ENCODE results near the gene FAM174C.

FAM174C gene

DNA sequence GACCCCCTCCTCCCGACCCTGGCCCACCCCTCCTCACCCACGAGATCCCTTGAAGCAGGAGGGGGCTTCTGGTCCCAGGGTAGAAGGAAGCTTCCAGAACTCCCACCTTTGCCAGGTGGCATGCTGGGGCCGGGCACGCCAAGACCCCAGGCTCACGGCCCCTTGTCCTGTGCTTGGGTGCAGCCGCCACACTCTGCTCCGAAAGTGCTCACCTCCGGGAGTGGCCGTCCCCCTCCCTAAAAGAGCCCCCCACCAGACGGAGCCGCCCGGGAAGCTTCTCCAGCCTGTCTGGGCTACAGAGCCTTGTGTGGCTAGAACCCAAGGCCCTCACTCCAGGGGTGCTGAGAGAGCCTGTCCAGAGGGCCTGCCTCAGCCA is 8.6 kb downstream of the FAM174C start:
- no peaks in the 10 kb centered on the region for H3K9me3 ChIP-seq (ENCODE audit: control insufficient read depth, insufficient read depth, low read depth, low read length)
- CTCF ChIA-PET = interaction anchor here (0.6 to 1.7 kb wide), 4 partner anchors 18 to 609 kb away, joined by 3 to 7 read pairs (median 4); no protein-coding TSS in a partner anchor
- H3K36me3 ChIP-seq (ENCODE audit: control insufficient read depth in 2 of 2, insufficient read depth in 1 of 2, low read length in 2 of 2) = peaks cover 0 to 15% of the 10 kb centered on the region in 2 experiments; a peak in 1 of 3 replicates
- peaks cover 5% of the 10 kb centered on the region for H3K4me1 ChIP-seq (ENCODE audit: control insufficient read depth, insufficient read depth, low read length)
- POLR2A ChIA-PET = interaction anchor here (1.0 to 3.3 kb wide), 5 partner anchors 9 to 32 kb away, joined by 3 to 25 read pairs (median 3); partner anchors contain the start of genes CIRBP and FAM174C
- no peak overlapping the region for H3K27ac ChIP-seq (ENCODE audit: extremely low read depth, low read depth, low read length)
- no peak overlapping the region for H3K4me3 ChIP-seq (ENCODE audit: low read depth, low read length)
- no peak for TF ChIP-seq ZNF473 (tag by site-specific recombination; IDR thresholded peaks at IDR 0.05)
- no peak for TF ChIP-seq TRIM28 (IDR thresholded peaks at IDR 0.05; ENCODE audit: borderline replicate concordance, low read length)

- H3K9me3 ChIP-seq (ENCODE audit: control insufficient read depth, insufficient read depth, low read depth, low read length) = no peaks in the 10 kb centered on the region
- TF ChIP-seq ZBTB48 (tag by site-specific recombination; IDR thresholded peaks at IDR 0.05) = peak; percentile 65
- TF ChIP-seq, protein P1, sequence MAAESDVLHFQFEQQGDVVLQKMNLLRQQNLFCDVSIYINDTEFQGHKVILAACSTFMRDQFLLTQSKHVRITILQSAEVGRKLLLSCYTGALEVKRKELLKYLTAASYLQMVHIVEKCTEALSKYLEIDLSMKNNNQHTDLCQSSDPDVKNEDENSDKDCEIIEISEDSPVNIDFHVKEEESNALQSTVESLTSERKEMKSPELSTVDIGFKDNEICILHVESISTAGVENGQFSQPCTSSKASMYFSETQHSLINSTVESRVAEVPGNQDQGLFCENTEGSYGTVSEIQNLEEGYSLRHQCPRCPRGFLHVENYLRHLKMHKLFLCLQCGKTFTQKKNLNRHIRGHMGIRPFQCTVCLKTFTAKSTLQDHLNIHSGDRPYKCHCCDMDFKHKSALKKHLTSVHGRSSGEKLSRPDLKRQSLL (tag by site-specific recombination; IDR thresholded peaks at IDR 0.05) = peak; percentile 48; the same call in 1 of the 2 replicates
- no peak for TF ChIP-seq ZNF558 (tag by site-specific recombination; IDR thresholded peaks at IDR 0.05)
- TF ChIP-seq HOXA7 (CRISPR knock-in tag; IDR thresholded peaks at IDR 0.05; ENCODE audit: borderline replicate concordance) = no peak
- no peak for TF ChIP-seq ZNF549 (tag by site-specific recombination; IDR thresholded peaks at IDR 0.05)
- TF ChIP-seq CTCF (tag by site-specific recombination; IDR thresholded peaks at IDR 0.05) = no peak
- peak; percentile 61; the same call in 1 of the 2 replicates for TF ChIP-seq ZNF341 (tag by site-specific recombination; IDR thresholded peaks at IDR 0.05; ENCODE audit: low read depth)
- TF ChIP-seq, protein P2, sequence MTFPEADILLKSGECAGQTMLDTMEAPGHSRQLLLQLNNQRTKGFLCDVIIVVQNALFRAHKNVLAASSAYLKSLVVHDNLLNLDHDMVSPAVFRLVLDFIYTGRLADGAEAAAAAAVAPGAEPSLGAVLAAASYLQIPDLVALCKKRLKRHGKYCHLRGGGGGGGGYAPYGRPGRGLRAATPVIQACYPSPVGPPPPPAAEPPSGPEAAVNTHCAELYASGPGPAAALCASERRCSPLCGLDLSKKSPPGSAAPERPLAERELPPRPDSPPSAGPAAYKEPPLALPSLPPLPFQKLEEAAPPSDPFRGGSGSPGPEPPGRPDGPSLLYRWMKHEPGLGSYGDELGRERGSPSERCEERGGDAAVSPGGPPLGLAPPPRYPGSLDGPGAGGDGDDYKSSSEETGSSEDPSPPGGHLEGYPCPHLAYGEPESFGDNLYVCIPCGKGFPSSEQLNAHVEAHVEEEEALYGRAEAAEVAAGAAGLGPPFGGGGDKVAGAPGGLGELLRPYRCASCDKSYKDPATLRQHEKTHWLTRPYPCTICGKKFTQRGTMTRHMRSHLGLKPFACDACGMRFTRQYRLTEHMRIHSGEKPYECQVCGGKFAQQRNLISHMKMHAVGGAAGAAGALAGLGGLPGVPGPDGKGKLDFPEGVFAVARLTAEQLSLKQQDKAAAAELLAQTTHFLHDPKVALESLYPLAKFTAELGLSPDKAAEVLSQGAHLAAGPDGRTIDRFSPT (tag by site-specific recombination; IDR thresholded peaks at IDR 0.05) = peak; percentile 74
- TF ChIP-seq, protein P3, sequence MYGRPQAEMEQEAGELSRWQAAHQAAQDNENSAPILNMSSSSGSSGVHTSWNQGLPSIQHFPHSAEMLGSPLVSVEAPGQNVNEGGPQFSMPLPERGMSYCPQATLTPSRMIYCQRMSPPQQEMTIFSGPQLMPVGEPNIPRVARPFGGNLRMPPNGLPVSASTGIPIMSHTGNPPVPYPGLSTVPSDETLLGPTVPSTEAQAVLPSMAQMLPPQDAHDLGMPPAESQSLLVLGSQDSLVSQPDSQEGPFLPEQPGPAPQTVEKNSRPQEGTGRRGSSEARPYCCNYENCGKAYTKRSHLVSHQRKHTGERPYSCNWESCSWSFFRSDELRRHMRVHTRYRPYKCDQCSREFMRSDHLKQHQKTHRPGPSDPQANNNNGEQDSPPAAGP (tag by site-specific recombination; IDR thresholded peaks at IDR 0.05) = no peak
- 0 out of 2 replicates have a peak, but pooled peaks have one; percentile 14 for TF ChIP-seq BCL11B (tag by site-specific recombination; IDR thresholded peaks at IDR 0.05; ENCODE audit: low read depth)
- TF ChIP-seq ZNF600 (tag by site-specific recombination; IDR thresholded peaks at IDR 0.05) = peak; percentile 95
- no peak for TF ChIP-seq ZFP3 (tag by site-specific recombination; IDR thresholded peaks at IDR 0.05; ENCODE audit: low read depth)
- ChIA-PET POLR2A (interaction anchor here (0.8 to 3.3 kb wide), 5 partner anchors 9 to 97 kb away, joined by 3 to 25 read pairs (median 3); partner anchors contain the start of genes CIRBP and FAM174C), CTCF (interaction anchor here (0.6 to 1.7 kb wide), 6 partner anchors 18 to 609 kb away, joined by 3 to 7 read pairs (median 3); no protein-coding TSS in a partner anchor)
- H3K4me3 ChIP-seq (ENCODE audit: low read depth, low read length) = no peak overlapping the region
- H3K4me1 ChIP-seq (ENCODE audit: control insufficient read depth, insufficient read depth, low read length) = peaks cover 5% of the 10 kb centered on the region
- H3K27ac ChIP-seq (ENCODE audit: extremely low read depth, low read depth, low read length) = no peak overlapping the region
- peaks cover 0 to 9% of the 10 kb centered on the region in 2 experiments; a peak in 1 of 3 replicates for H3K36me3 ChIP-seq (ENCODE audit: control insufficient read depth in 2 of 2, insufficient read depth in 1 of 2, low read length in 2 of 2)
These were observed 9.1 kb downstream of the FAM174C start for GRCh38 chr19:1284293-1284978.
